ENCODE measurements around the gene WDR6. TPM values are rescaled to one million over a fixed set of nuclear protein-coding genes. Genes with fewer than 3 reads are reported as not detected.
A peak's percentile ranks its signal among the peaks of the same experiment; 100 is the strongest.

Gene WDR6
- total RNA-seq, 1 experiment from 2014 or later, result 174 TPM

DNA sequence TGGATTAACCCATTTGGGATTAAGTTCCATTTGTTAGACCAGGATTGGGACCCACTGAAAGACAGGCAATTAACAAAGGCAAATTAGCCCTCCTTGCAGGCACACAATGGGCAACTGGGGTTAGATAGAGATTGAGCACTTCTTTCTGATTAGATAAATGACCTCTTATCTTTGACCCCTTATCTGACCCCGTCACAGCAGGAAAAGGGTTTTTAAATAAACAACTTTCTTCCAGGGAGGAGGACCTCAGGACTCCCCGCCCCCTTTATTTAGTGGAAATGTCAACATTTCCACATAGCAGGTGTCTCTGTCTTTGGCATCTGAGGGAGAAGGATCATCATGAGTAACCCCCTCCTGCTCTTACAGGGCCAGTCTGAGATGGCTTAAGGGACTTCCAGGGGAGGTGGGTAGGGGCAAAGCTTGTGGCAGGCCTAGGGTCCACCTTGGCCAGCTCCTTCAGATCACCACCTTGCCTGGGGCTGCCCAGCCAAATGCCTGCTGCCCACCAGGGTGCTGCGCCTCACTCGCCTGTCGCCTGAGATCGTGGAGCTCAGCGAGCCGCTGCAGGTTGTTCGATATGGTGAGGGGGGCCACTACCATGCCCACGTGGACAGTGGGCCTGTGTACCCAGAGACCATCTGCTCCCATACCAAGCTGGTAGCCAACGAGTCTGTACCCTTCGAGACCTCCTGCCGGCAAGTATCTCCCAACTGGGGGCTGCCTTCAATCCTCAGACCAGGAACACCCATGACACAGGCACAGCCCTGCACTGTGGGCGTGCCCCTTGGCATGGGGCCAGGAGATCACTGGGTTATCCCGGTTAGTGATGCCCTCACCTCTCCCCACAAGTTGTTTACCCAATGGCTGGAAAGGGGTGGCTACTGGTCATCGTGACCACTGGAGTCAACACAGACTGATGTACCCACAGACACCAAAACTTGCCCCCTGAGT, 2.6 kb upstream of the WDR6 start (continued):
- no peak for TF ChIP-seq SP1 (IDR thresholded peaks at IDR 0.05; ENCODE audit: low read depth)
- no peak for TF ChIP-seq CEBPB (IDR thresholded peaks at IDR 0.05; ENCODE audit: low read depth)
- no peak for TF ChIP-seq EZH2phosphoT487 (IDR thresholded peaks at IDR 0.05; ENCODE audit: borderline replicate concordance)
- TF ChIP-seq YY1 (IDR thresholded peaks at IDR 0.05; ENCODE audit: extremely low read depth, insufficient replicate concordance, low read depth, low read length), result no peak
- no peak for TF ChIP-seq ZNF274 (IDR thresholded peaks at IDR 0.05; ENCODE audit: low read depth, low read length)
- no peak for TF ChIP-seq TCF7L2 (IDR thresholded peaks at IDR 0.05; ENCODE audit: borderline replicate concordance, extremely low read depth, insufficient read depth, insufficient read length)

DNA sequence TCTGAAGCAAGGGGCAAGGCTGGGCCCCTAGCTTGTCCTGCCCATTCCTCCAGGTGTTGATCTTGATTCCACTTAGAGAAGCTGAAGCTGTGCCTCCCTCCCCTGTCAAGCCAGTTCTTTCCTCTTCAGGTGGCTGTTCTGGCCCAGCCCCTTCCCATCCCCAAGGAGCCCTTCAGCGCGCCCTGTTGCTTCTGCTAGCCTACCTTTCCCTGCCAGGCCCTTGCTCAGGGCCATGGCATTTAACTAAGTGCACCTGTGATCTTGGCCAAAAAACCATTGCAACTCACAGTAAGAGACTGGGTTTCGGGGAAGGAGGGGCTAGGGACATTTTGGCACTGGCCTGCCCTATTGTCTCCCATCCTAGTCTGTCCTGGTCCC, 1.9 kb upstream of the WDR6 start:
- H3K4me3 ChIP-seq (replicated peaks in 1 of 2; ENCODE audit: low read depth in 1 of 2, low read length in 2 of 2), result no peak overlapping the region
- H3K9me3 ChIP-seq (ENCODE audit: control insufficient read depth in 1 of 2, insufficient read depth in 1 of 2, low read depth in 1 of 2, low read length in 2 of 2), result no peaks in the 10 kb centered on the region
- H3K27me3 ChIP-seq (ENCODE audit: insufficient read depth, low read length), result no peaks in the 10 kb centered on the region
- ATAC-seq (no peak), DNase-seq (ENCODE audit: low read depth, low spot score) (no peak)
- H3K4me1 ChIP-seq (ENCODE audit: control insufficient read depth in 1 of 2, insufficient read depth in 2 of 2, low read length in 2 of 2), result peaks cover 3 to 26% of the 10 kb centered on the region in 2 experiments; a peak in 3 of 4 replicates
- TF ChIP-seq, protein P1, sequence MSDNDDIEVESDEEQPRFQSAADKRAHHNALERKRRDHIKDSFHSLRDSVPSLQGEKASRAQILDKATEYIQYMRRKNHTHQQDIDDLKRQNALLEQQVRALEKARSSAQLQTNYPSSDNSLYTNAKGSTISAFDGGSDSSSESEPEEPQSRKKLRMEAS (IDR thresholded peaks at IDR 0.05), result no peak
- TF ChIP-seq, protein P2, sequence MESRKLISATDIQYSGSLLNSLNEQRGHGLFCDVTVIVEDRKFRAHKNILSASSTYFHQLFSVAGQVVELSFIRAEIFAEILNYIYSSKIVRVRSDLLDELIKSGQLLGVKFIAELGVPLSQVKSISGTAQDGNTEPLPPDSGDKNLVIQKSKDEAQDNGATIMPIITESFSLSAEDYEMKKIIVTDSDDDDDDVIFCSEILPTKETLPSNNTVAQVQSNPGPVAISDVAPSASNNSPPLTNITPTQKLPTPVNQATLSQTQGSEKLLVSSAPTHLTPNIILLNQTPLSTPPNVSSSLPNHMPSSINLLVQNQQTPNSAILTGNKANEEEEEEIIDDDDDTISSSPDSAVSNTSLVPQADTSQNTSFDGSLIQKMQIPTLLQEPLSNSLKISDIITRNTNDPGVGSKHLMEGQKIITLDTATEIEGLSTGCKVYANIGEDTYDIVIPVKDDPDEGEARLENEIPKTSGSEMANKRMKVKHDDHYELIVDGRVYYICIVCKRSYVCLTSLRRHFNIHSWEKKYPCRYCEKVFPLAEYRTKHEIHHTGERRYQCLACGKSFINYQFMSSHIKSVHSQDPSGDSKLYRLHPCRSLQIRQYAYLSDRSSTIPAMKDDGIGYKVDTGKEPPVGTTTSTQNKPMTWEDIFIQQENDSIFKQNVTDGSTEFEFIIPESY (IDR thresholded peaks at IDR 0.05; ENCODE audit: extremely low read depth, insufficient replicate concordance, low read length), result no peak
- TF ChIP-seq CBX3 (IDR thresholded peaks at IDR 0.05; ENCODE audit: low read depth), result no peak
- no peak for TF ChIP-seq ZFX (IDR thresholded peaks at IDR 0.05)
- no peak for TF ChIP-seq ELF1 (IDR thresholded peaks at IDR 0.05; ENCODE audit: borderline replicate concordance, low read depth)
- no peak for TF ChIP-seq RAD21 (IDR thresholded peaks at IDR 0.05; ENCODE audit: low read depth)
- TF ChIP-seq, protein P3, sequence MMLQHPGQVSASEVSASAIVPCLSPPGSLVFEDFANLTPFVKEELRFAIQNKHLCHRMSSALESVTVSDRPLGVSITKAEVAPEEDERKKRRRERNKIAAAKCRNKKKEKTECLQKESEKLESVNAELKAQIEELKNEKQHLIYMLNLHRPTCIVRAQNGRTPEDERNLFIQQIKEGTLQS (IDR thresholded peaks at IDR 0.05), result no peak
- TF ChIP-seq ZNF274 (IDR thresholded peaks at IDR 0.05; ENCODE audit: low read depth, low read length), result no peak
- no peak for TF ChIP-seq POLR2A (IDR thresholded peaks at IDR 0.05; ENCODE audit: borderline replicate concordance, extremely low read depth, insufficient read depth, insufficient read length)
- TF ChIP-seq, protein P4, sequence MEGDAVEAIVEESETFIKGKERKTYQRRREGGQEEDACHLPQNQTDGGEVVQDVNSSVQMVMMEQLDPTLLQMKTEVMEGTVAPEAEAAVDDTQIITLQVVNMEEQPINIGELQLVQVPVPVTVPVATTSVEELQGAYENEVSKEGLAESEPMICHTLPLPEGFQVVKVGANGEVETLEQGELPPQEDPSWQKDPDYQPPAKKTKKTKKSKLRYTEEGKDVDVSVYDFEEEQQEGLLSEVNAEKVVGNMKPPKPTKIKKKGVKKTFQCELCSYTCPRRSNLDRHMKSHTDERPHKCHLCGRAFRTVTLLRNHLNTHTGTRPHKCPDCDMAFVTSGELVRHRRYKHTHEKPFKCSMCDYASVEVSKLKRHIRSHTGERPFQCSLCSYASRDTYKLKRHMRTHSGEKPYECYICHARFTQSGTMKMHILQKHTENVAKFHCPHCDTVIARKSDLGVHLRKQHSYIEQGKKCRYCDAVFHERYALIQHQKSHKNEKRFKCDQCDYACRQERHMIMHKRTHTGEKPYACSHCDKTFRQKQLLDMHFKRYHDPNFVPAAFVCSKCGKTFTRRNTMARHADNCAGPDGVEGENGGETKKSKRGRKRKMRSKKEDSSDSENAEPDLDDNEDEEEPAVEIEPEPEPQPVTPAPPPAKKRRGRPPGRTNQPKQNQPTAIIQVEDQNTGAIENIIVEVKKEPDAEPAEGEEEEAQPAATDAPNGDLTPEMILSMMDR (IDR thresholded peaks at IDR 0.05 in 2 of 3, conservative IDR thresholded peaks at IDR 0.05 in 1 of 3; ENCODE audit: borderline replicate concordance in 1 of 3, insufficient read depth in 1 of 3, low read depth in 2 of 3, low read length in 2 of 3), result no peak
- CTCF ChIA-PET, result no interaction called here
- no peak overlapping the region for H2AFZ ChIP-seq (ENCODE audit: low read depth, low read length, poor library complexity, severe bottlenecking)
- H3K27ac ChIP-seq (ENCODE audit: low read depth, low read length), result peak overlapping the region; percentile 13; the same call in 1 of the 2 replicates
- no peak overlapping the region for H3K9ac ChIP-seq (ENCODE audit: low read length)
- BruUV-seq (replicated peaks), result no TSS peak
- RAD21 ChIA-PET (ENCODE audit: low non-redundant PET in 1 of 2, low total read pairs in 2 of 2, uncharacterized antibody in 2 of 2, unreplicated experiment in 2 of 2), result no interaction called here
- no peak overlapping the region for H3K4me2 ChIP-seq (ENCODE audit: low read length)
- POLR2A ChIA-PET, result no interaction called here
- peaks cover 0 to 3% of the 10 kb centered on the region in 2 experiments; a peak in 1 of 4 replicates for H3K36me3 ChIP-seq (ENCODE audit: control insufficient read depth in 1 of 2, insufficient read depth in 2 of 2, low read length in 2 of 2)
- intact Hi-C loops (cut with micrococcal nuclease), result no loop called here
- no peaks in the 10 kb centered on the region for H3K9me2 ChIP-seq (ENCODE audit: insufficient read depth)
- H4K20me1 ChIP-seq (ENCODE audit: insufficient read depth), result no peaks in the 10 kb centered on the region
- peaks cover 30% of the 10 kb centered on the region for H3K79me2 ChIP-seq (ENCODE audit: insufficient read depth, low read length)
